HG03095 (cell line): ENCODE measurements around the gene TMEM119.
A peak's percentile ranks its signal among the peaks of the same experiment; 100 is the strongest.

Experiments used
- ATAC-seq: cut with Tn5 transposase; IDR thresholded peaks from one replicate; pipeline ENCODE4 v1.9.1; 2021; ENCODE audit warnings: moderate library complexity; ENCODE audit not compliant: unreplicated experiment

The TMEM119 gene

DNA sequence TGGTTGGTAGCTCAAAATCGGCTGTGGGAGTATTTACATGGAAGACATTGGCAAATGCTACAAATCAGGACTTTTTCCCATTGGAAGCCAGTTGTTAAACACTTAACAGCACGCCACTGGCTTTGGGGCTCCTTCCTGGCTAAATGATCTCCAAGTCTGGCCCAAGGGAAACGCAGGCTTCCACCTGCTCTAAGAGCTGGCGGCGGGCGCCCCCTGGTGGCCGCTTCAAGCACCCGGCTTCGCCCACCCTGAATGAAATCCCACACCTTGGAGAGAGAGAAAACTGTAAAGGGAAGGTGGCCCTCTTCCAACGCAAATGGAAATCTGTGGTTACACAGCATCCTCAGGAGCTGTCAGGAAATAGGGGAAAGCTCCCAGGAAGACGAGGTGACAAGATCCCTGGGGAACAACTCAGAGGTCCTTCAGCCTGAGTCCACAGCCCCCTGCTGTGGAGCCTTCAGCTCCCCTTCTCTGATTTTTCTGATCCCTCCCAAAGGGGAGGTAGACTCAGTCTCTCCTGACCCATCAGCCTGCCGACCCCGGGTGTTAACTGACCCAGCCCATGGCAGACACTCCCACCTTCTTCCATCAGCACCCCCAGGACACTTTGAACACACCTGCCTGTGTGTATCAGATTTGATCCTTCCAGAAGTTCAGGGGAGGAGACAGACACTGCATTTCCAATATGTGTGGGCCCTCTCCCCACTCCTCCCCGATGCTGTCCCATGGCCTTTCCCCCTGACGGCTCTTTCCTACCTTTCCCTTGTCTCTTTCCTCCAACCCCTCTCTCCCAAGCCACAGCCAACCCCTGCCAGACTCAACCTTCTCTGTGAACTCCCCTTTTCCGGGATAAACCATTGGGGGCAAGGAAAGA lies 20.4 kb upstream of the TMEM119 start:
- no peak for ATAC-seq

DNA sequence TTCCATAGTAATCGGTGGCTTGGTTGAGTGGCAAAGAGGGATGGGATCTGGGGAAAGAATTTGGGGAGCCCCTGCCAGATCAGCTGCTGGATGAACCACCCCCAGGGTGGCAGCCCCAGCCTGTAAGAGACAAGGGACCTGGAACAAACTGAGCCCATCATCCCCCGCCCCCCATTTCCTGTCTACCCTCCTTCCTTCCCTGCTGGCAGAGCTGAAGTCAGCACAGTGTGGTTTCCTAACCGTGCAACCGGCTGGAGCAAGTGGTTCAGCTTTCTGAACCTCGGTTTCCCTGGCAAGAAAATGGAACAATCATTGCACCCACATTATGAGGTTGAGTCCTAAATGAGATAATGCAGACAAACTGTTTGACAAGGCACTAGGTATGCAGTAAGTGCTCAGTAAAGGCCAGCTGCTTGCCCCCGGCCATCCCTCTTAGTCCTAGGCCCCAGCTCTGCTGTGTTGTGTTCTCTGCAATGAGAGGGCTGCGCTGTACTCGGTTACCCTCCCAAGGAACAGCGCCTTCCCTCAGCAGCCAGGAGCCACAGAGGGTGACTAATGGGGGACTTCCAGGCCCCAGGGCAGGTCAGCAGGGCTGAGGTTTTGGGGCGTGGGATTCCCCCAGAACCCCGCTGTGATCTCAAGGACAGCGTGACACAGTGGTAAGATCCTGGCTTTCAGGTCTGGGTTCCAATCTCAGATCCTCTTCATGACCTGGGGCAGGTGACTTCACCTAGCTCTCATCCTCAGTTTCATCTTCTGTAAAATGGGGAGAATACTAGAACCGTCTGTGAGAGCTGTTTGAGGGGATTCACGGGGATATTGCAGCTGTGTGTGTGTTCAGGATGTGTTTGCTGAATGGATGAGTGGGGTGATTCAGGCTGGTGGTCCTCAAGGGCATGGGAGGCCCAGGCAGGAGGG lies 19.3 kb upstream of the TMEM119 start:
- ATAC-seq, result peak; percentile 80

DNA sequence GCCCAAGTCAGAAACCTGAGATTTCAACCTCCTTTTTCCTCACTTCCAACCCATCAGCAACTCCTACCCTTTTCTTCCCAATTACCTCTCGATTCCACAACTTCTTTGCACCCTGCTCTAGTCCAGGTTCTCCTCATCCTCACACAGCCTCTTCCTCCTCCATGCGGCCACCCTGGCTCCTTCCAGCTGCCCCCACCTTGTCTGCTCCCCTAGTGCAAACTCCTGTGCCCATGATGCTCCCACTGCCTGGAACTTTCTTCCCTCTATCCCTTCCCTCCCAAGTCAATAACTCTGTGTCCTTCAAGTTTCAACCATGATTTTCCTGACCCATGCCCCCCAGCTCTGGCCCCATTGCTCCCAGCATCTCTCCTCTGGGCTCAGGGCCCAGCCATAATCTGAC lies 18.5 kb upstream of the TMEM119 start:
- no peak for ATAC-seq

DNA sequence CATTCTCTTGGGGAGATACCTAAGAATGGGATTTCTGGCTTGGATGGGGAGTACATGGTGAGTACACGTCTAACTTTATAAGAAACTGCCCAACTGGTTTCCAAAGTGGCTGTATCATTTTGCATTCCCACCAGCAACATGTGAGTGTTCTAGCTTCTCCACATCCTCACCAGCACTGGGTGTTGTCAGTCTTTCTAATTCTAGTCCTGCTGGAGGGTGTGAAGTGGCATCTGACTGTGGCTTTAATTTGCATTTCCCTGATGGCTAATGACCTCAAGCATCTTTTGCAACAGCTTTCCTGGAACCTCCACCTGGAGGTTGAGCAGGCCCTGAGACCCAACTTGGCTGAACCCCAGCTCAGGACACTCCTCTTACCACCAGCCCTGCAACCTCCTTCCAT lies 18.0 kb upstream of the TMEM119 start:
- ATAC-seq, result no peak

DNA sequence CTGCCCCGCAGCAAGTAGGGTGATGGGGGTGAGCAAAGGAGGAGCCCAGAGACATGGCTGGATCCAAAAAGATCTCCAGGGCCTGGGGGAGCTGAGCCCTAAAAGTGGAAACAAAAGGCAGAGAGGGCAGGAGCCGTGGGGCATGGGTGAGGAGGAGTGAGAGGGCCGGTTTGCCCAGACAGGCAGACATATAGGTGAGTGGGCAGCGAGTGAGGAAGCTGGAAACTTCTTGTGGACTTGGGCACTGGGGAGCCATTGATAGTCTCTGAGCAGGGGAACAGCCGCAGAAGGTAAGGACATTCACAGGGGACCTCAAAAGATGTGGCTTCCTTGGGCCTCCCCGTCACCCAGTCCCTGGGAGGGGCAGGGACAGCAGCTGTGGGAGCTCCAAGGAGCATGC lies 16.8 kb upstream of the TMEM119 start:
- ATAC-seq, result no peak

DNA sequence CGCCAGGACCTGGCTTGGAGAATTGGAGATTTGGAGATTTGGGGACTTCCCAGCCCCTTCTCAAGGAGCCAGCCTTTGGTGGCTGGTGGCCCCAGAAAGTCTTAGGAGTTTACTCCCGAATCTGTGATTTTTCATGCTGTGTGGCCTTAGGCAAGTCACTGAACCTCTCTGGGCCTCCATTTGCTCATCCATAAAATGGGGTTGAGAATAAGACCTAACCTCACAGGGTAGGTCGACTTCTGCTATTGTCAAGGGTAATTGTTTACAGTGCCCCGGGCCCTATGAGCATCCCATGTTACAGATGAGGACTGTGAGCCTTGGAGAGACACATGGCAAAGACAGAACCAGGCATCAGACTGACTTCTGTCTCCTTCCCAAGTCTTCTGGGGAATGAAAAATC lies 16.2 kb upstream of the TMEM119 start:
- no peak for ATAC-seq

DNA sequence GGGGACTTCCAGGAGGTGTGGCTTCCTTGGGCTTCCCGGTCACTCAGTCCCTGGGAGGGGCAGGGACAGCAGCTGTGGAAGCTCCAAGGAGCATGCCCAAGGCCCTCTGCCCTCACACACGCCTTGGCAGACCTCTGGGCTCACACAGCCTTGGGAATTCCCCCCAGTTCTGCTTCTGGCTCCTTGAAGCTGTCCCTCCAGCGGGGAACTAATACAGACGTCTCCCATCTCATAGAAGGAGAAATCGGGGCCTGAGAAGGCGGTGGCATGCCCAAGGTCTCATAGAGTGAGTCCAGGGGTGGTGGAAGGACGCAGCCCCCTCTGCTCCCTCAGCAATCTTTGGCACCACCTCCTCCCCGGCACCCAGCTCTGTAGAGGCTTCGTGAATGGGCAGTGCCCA lies 15.7 kb upstream of the TMEM119 start:
- ATAC-seq, result no peak

DNA sequence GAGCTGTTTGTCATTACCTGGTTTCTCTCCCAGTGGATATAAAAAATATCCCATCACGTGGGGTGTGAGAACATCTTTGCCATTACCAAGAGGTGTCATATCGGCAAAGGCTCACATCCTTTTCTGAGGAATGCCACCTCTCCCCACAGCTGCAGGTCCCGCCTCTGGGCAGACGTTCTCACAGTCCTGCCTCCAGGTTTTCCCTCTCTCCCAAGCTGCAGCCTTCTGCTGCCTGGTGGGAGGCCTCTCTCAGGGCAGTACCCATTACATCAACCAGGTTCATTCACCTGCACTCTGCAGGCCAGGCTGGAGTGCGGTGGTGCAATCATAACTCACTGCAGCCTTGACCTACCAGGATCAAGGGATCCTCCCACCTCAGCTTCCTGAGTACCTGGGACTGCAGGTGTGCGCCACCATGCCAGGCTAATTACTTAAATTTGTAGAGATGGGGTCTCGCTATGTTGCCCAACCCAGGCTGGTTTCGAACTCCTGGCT lies 15.0 kb upstream of the TMEM119 start:
- ATAC-seq, result no peak

DNA sequence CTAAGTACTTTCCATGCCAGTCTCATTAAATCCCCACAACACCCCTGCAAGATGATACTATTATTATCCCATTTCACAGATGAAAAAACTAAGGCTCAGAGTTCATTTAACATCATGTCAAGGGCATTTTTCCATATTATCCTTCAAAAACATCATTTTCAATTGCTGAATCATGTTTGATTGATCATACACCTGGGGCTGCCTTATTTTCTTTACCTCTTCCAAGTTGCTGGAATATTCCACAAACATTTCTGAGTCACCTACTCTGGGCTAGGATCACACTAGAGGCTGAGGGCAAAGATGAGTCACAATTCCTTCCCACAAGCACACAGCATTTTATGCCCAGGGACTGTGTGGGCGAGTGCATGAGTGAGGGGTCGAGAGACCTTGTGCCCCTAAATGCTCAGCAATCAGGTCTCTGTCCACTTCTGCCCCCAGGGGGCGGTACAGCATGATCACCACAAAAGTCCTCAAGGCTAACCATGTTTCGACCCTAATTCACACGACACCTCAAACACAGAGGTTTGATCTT lies 14.1 kb upstream of the TMEM119 start:
- no peak for ATAC-seq

DNA sequence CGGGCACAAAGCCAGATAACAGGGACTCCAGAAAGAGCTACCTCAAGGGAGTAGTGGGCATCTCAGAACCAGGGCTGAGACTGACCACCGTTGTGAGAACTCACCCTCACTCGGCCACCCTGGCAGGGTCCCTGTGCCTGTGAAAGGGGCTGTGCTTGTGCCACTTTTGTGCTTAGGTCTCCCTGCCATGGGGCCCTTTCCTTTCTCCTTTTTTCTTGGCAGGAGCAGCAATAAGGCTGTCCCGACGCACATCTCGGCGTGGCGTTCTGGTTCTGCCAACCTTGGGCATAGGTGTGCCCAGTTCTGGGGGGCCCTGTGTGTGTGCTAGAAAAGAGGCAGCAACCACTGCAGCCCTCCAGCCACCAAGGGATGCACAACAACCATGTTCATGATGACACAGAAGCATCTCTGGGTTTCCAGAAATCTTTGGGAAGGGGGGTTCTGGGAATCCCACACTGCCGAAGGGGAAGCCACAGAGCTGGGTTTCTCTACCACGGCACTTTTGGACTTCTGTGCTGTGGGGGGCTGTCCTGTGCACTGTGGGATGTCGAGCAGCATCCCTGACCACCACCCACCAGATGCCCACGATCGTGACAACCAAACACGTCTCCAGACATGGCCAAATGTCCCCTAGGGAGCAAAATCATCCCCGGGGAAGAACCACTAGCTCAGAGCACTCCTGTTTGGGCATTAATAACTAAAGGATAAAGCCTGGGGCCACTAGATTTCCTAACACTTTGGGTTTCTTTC lies 13.1 kb upstream of the TMEM119 start:
- ATAC-seq, result no peak

DNA sequence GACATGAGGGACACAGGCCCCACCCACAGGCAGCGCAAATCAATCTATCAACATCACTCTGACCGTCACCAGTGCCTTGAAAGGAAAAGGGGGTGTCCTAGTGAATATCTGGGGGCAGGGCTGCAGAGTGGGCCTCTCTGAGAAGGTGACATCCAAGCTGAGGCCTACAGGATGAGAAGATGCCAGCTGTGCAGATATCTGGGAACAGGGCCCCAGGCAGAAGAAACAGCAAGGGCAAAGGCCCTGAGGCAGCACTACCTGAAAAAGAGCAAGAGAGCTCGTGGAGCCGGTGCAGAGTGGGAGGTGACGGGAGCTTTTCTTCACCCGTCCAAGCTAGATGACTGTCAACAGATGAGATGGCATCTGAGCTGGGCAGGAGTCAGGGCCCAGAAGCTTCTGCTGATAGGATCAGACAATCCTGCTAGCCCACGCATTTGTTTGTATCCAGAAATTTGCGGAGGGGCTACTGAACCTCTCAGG lies 12.5 kb upstream of the TMEM119 start:
- ATAC-seq, result no peak

DNA sequence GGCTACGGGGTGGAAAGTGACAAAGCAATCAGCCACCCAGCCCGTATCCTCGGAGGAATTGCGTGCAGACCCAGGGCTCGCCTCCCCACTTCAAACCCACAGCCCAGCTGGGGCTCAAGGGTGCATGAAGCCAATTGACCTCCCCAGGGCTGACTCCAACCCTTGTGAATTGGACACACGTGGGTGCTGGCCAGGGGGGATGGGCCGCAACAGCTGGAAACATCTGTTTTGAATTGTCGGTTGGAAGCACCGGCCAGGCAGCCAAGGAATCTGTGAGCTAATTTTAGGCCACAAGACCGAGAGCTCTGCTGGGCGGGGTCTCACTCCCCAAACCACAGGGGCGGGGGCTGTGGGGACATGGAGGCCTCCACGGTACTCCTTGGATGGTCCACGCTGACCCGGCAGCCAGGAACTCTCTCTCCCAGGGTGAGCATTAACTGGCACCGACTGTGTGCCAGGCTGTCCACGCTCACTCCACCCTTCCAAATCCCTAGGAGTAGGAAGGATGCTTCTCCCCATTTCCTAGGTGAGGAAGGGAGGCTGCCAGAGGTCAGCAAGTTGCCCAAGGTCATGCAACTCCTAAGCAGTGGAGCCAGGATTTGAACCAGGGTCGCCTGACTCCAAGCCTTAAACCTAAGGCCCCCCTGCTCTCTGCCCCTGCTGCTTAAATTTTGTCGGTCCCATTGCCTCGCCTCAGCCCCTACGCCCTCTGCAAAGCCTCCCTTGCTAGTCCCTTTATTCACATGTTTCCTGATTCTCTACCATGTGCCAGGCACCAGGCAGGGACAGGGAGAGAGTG lies 11.9 kb upstream of the TMEM119 start:
- no peak for ATAC-seq

DNA sequence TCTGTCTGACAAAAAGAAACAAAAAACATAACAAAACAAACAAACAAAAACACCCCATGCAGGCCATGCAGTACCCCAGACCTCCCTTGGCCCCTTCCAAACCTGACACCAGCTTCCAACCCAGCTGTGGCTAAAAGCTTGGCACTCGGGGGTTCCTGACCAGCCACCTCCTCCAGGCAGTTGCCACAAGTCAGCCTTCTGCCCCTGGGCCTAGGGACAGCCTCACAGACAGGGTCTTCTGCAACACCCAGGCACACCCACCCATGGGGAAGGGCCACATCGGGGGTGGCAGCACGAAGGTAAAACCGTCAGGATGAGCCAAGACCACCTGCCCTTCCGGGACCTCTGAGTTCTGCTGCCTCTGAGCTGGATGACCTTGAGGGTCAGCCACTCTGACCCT lies 10.7 kb upstream of the TMEM119 start:
- no peak for ATAC-seq

DNA sequence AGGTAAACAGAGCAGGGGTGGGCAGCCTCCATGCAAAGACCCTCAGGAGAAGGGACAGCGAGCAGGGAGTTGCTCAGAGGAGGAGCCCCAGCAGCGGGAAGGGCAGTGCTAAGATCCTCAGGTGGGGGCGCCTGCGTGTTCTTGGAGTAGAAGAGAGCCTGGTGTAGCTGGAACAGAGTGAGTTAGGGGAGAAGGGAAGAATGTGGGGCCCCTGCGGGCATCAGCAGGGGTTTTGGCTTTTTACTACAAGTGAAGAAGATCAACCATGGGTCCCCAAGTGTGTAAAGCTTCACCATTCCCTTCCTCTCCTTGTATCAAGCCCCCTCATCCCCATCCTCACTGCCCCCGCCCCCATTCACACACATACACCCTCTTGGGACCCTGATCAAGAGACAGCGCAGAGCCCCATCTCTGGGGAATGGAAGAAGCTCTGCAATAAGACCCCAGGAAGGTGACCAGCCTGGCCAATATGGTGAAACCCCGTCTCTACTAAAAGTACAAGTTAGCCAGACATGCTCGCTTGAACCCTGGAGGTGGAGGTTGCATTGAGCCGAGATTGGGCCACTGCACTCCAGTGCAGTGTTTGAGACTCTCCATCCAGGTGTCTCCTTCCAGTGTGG lies 10.2 kb upstream of the TMEM119 start:
- ATAC-seq, result no peak

DNA sequence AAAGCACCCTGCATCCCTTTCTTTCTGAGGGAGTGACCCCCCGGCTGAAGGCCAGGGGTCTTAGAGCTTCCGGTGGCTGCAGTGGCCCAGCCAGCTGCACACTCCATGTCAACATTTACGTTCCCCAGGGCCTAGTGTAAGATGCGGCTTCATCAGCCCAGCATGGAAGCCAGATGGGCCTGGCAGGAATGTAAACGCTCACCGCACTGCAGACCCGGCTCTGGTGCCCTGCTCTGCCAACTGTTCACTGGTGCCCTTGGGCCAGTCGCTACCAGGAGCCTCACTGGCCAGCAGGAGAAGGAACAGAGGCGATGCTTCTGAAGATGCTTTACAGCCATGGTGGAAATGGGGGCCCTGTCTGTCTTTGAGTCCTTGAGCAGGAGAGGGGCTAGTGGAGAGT lies 8.6 kb upstream of the TMEM119 start:
- no peak for ATAC-seq

DNA sequence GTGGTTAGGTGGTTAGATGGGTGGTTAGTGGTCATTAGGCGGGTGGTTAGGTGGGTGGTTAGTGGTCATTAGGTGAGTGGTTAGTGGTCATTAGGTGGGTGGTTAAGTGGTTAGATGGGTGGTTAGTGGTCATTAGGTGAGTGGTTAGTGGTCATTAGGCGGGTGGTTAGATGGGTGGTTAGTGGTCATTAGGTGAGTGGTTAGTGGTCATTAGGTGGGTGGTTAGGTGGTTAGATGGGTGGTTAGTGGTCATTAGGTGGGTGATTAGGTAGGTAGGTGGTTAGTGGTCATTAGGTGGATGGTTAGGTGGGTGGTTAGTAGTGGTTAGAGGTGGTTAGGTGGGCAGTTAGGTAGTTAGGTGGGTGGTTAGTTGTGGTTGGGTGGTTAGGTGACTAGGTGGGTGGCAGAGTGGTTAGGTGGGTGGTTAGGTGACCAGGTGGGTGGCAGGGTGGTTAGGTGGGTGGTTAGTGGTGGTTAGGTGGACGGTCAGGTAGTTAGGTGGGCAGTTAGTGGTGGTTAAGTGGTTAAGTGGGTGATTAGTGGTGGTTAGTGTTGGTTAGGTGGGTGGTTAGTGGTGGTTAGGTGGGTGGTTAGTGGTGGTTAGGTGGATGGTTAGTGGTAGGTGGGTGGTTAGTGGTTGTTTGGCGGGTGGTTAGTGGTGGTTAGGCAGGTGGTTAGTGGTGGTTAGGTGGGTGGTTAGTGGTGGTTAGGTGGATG lies 8.0 kb upstream of the TMEM119 start:
- no peak for ATAC-seq

DNA sequence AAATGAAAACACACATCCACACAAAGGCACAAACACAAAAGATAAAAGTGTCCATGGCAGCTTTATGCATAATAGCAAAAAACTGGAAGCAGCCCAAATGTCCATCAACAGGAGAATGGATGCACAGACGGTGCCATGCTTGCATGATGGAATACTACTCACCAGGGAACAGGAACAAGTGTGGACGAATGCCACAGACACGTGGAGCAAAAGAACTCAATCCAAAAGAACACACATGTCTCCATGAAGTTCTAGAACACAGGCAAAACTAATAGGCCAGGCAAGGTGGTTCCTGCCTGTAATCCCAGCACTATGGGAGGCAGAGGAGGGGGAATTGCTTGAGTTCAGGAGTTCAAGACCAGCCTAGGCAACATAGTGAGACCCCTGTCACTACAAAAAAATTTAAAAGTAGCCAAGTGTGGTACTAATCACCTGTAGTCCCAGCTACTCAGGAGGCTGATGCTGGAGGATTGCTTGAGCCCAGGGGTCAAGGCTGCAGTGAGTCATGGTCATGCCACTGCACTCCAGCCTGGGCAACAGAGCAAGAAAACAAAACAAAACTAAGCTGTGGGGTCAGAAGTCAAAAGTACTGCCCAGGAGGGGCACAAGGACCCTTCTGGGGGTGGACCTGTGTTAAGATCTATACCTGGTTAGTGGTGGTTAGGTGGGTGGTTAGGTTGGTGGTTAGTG lies 7.3 kb upstream of the TMEM119 start:
- ATAC-seq, result no peak

DNA sequence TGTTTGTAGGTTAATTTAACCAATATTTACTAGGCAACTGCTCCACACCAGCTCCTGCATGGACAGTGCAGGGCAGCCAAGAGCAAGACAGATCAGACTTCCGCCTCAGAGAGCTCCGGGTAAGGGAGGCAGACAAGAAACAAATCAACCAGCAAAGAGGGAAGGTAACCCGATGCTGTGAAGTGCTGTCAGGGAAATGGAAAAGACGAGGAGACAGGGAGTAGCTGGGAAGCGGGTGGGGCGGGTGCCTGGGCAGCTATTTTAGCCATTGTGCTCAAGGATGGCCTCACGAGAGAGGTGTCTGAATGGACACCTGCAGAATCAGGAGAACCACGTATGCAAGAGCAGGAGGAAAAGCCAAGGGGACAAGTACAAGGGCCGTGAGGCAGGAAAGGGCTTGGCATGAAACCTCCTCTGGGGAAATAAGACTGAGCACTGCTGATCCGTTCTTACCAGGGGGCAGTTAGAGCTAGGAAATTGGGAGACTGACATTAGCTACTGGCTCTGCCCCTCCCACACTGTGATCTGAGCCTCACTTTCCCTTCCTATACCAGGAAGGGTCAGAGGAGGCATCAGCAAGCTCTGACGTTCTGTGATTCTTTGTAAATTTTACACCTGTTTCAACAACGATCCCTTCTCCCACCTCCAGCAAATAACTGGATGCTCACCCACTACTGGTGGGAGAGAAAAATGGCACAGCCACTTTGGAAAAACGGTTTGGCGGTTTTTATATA lies 6.5 kb upstream of the TMEM119 start:
- no peak for ATAC-seq
